GM12874 (cell line): ENCODE measurements around the gene SOX30.

Experiments
- CTCF ChIP-seq: IDR thresholded peaks from 2 replicates; pipeline ENCODE4 v1.5.1; 2011; ENCODE audit warnings: low read depth, mild to moderate bottlenecking, control low read depth, low read length, moderate library complexity; ENCODE audit not compliant: insufficient read depth

Gene SOX30

DNA sequence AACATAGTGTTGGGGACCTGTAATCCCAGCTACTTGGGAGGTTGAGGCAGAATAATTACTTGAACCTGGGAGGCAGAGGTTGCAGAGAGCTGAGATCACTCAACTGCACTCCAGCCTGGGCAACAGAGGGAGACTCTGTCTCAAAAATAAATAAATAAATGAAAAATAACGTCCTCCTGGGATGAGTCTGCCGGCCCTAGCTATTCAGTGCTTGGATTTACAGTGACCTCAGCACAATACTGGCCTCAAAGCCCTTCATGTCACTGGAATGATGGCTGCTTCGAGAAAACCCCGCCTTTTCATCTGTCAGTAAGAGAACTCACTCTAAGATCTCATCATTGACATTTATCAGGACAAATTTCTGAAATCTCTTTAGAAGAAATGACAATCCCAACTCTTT, 35.5 kb downstream of the SOX30 start:
- TF ChIP-seq CTCF: no peak

GRCh38 chr5:157613385-157614245, 38.6 kb downstream of the SOX30 start:
- no peak for TF ChIP-seq CTCF

DNA sequence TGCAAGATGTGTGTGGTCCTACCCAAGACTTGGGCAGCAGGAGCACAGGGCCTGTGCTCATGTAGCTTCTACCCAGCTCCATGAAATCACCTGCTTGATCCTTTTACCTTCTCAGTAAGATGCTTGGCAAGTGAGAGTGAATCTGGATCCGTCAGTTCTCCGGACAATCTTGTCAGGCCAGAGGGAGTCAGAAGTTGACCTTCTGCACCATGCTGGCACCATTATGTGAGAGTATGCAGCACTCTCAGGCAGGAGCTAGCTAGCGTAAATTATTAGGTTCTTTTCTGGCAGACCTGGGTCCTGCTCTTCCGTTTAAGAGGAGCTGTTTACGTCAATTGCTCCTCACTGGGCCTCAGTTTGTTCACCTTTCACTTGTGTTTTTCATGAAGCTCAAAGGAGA, 39.7 kb downstream of the SOX30 start:
- no peak for TF ChIP-seq CTCF

DNA sequence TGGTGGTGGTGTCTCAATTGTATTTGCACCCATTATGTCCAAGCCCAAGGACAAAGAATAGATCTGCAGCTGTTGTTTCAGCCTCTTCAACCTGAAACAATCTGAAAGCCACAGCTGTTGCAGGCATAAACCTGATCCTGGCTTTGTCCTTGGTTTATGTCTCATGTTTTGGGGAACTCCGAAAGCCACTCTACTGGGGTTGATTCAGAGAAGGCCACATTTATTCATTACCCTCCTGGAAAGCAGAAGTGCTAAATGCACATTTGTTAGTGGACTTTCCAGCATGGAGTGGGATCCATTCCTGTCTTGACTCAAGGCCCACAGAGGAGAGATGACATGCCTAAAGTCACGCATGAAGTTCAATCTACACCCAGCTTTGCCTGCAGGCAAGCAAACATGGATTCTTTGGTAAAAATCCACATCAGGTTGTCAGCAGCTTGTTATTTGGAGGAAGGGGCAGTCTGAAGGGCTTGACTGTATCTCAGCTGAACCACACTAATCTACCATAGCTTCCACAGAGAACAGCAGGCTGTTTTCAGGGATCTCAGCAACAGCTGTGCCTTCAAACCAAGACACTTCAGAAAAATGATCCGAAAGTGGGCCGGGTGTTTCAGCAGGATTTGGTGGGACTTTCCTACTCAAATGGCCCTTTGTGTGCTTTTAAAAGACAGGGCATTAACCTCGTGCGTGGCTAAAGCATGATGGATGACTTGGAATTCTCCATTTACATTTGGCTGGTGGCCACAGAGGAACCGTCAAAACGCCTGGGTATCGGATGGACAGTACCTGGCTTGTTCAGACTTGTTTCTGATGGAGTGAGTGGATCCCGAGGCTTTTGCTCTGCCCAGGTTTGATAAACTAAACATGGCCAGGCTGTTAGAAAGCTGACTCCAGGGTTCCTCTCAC, 40.4 kb downstream of the SOX30 start:
- TF ChIP-seq CTCF: no peak

DNA sequence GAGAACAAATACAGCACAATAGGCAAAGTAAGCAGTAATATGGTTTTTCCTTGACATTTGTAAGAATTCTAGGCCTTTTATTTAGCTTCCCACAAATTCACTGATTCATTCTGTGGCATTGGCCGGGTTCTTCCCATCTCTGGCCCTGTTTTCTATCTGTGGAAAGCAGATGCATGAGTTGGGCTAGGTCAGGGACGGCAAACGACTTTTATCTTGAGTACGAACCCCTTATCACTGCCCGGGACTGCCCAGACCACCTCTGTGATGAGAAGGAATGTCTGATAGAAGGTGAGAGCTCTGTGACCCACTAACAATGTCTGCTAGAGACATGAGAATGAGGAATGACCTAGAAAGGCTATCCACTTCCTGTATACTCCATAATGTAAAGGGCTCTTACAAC, 41.2 kb downstream of the SOX30 start:
- TF ChIP-seq CTCF: no peak

GRCh38 chr5:157608972-157609565, 43.2 kb downstream of the SOX30 start:
- no peak for TF ChIP-seq CTCF

DNA sequence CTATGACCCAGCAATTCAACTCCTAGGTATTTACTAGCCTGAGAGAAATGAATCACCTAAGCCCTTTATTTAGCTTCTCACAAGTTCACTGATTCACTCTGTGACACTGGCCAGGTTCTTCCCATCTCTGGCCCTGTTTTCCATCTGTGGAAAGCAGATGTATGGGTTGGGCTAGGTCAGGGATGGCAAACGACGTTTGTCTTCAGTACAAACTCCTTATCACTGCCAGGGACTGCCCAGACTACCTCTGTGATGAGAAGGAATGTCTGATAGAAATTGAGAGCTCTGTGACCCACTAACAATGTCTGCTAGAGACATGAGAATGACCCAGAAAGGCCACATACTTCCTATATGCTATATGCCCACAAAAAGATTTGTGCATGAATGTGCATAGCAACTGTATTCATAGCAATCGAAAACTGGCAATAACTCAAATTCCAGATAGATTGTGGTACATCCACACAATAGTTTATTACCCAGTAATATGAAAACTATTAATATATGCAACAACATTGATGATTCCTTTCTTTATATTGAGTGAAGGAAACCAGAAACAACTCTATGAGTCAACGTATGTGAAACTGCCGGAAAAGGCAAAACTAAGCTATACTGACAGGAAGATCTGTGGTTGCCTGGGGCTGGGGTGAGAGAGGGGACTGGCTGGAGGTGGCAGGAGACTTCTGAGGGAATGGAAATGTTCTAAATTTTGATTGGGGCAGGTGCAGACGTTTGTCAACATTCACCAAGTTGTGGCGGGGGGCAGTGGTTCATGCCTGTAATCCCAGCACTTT, 44.7 kb downstream of the SOX30 start:
- TF ChIP-seq CTCF: no peak
